ENCODE results near the gene DSCAM.

DSCAM gene

DNA sequence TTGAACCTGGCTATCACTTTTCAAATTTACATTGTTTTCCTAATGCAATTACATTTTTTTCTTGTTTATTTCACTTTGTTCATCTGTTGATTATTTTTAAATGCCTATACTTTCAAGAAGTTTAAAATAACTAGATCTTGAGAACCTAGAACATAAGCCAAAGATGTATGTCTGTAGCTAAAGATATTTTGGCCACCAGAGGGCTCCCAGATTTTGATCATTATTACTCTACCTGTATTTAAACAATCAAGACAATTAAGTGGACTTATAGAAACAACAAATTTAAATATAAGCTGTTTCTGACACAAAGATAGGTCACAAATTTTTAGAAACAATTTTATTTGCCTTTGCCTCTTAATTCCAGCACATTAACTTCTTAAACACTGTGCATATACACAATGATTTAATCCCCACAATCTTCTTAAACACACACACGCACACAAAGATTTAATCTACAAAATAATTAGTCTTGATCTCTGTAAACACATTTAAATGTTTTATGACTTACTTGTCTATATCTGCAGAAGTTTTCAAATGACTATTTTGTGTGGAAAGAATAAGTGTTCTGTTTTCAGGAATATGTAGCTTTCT lies 380.0 kb downstream of the DSCAM start:
- Histone ChIP-seq H3K27me3 (ENCODE audit: insufficient read depth, poor library complexity, severe bottlenecking) (no peaks in the 10 kb centered on the region), H3K4me3 (replicated peaks; ENCODE audit: insufficient read depth, low read length) (no peak overlapping the region), H3K27ac (replicated peaks) (no peak overlapping the region)
- DNase-seq (ENCODE audit: low read depth in 1 of 2, low spot score in 1 of 2), result no peak
- TF ChIP-seq SPI1 (IDR thresholded peaks at IDR 0.05; ENCODE audit: borderline replicate concordance, low read depth), result no peak
- TF ChIP-seq POLR2AphosphoS5 (IDR thresholded peaks at IDR 0.05; ENCODE audit: low read depth), result no peak
- no peak for TF ChIP-seq GABPA (IDR thresholded peaks at IDR 0.05; ENCODE audit: low read depth)
- TF ChIP-seq, protein P1, sequence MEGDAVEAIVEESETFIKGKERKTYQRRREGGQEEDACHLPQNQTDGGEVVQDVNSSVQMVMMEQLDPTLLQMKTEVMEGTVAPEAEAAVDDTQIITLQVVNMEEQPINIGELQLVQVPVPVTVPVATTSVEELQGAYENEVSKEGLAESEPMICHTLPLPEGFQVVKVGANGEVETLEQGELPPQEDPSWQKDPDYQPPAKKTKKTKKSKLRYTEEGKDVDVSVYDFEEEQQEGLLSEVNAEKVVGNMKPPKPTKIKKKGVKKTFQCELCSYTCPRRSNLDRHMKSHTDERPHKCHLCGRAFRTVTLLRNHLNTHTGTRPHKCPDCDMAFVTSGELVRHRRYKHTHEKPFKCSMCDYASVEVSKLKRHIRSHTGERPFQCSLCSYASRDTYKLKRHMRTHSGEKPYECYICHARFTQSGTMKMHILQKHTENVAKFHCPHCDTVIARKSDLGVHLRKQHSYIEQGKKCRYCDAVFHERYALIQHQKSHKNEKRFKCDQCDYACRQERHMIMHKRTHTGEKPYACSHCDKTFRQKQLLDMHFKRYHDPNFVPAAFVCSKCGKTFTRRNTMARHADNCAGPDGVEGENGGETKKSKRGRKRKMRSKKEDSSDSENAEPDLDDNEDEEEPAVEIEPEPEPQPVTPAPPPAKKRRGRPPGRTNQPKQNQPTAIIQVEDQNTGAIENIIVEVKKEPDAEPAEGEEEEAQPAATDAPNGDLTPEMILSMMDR (IDR thresholded peaks at IDR 0.05; ENCODE audit: insufficient read depth, low read length), result no peak
- TF ChIP-seq, protein P2, sequence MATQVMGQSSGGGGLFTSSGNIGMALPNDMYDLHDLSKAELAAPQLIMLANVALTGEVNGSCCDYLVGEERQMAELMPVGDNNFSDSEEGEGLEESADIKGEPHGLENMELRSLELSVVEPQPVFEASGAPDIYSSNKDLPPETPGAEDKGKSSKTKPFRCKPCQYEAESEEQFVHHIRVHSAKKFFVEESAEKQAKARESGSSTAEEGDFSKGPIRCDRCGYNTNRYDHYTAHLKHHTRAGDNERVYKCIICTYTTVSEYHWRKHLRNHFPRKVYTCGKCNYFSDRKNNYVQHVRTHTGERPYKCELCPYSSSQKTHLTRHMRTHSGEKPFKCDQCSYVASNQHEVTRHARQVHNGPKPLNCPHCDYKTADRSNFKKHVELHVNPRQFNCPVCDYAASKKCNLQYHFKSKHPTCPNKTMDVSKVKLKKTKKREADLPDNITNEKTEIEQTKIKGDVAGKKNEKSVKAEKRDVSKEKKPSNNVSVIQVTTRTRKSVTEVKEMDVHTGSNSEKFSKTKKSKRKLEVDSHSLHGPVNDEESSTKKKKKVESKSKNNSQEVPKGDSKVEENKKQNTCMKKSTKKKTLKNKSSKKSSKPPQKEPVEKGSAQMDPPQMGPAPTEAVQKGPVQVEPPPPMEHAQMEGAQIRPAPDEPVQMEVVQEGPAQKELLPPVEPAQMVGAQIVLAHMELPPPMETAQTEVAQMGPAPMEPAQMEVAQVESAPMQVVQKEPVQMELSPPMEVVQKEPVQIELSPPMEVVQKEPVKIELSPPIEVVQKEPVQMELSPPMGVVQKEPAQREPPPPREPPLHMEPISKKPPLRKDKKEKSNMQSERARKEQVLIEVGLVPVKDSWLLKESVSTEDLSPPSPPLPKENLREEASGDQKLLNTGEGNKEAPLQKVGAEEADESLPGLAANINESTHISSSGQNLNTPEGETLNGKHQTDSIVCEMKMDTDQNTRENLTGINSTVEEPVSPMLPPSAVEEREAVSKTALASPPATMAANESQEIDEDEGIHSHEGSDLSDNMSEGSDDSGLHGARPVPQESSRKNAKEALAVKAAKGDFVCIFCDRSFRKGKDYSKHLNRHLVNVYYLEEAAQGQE (IDR thresholded peaks at IDR 0.05; ENCODE audit: insufficient replicate concordance, low read depth), result no peak

DNA sequence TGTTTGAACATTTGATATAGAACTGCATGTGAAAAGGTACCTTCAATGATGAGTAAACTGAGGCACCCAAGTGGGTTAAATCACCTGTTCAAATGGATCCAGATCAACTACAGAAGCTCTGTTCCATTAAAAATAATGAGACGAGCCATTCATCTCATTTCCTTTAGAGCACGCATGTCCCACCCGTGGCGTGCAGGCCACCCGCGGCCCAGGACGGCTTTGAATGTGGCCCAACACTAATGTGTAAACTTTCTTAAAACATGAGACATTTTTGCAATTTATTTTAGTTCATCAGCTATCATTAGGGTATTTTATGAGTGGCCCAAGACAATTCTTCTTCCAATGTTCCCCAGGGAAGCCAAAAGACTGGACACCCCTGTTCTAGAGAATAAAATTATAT lies 381.6 kb downstream of the DSCAM start:
- Histone ChIP-seq H3K4me3 (replicated peaks; ENCODE audit: insufficient read depth, low read length) (no peak overlapping the region), H3K27ac (replicated peaks) (no peak overlapping the region), H3K27me3 (ENCODE audit: insufficient read depth, poor library complexity, severe bottlenecking) (no peaks in the 10 kb centered on the region)
- TF ChIP-seq, protein P2 (IDR thresholded peaks at IDR 0.05; ENCODE audit: insufficient replicate concordance, low read depth), result no peak
- no peak for TF ChIP-seq GABPA (IDR thresholded peaks at IDR 0.05; ENCODE audit: low read depth)
- TF ChIP-seq POLR2AphosphoS5 (IDR thresholded peaks at IDR 0.05; ENCODE audit: low read depth), result no peak
- no peak for TF ChIP-seq SPI1 (IDR thresholded peaks at IDR 0.05; ENCODE audit: borderline replicate concordance, low read depth)
- TF ChIP-seq, protein P1 (IDR thresholded peaks at IDR 0.05; ENCODE audit: insufficient read depth, low read length), result no peak
- DNase-seq (ENCODE audit: low read depth in 1 of 2, low spot score in 1 of 2), result no peak

DNA sequence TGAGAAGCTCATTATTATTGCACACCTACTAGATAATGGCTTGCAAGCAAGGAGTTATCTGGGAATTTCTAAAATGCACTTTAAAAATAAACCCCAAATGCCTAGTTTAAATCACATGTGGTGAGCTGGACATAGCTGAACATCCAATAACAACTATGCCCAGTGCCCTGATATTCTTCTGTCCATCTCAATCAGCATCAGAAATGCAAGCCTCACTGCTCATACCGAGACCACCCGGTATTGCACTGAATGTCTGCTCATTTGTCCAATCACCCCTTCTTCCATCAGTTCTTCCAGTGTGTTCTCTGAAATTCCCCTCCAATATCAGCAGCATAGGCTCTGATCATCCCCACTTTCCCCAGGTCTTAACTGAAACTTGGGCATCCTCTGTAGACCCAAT lies 383.8 kb downstream of the DSCAM start:
- Histone ChIP-seq H3K27ac (replicated peaks) (no peak overlapping the region), H3K4me3 (replicated peaks; ENCODE audit: insufficient read depth, low read length) (no peak overlapping the region), H3K27me3 (ENCODE audit: insufficient read depth, poor library complexity, severe bottlenecking) (no peaks in the 10 kb centered on the region)
- TF ChIP-seq, protein P1 (IDR thresholded peaks at IDR 0.05; ENCODE audit: insufficient read depth, low read length), result no peak
- no peak for TF ChIP-seq GABPA (IDR thresholded peaks at IDR 0.05; ENCODE audit: low read depth)
- TF ChIP-seq, protein P2 (IDR thresholded peaks at IDR 0.05; ENCODE audit: insufficient replicate concordance, low read depth), result no peak
- TF ChIP-seq POLR2AphosphoS5 (IDR thresholded peaks at IDR 0.05; ENCODE audit: low read depth), result no peak
- TF ChIP-seq SPI1 (IDR thresholded peaks at IDR 0.05; ENCODE audit: borderline replicate concordance, low read depth), result no peak
- DNase-seq (ENCODE audit: low read depth in 1 of 2, low spot score in 1 of 2), result no peak
